Breast epithelium (tissue), 3 donors: Measurements from ENCODE around the gene PDS5A.

Source experiments
- POLR2A ChIP-seq: fragments of 450-650 bp; IDR thresholded peaks from one replicate; pipeline ENCODE4 v1.6.1; 2016; ENCODE audit warnings: antibody characterized with exemption, mild to moderate bottlenecking, moderate library complexity
- POLR2AphosphoS5 ChIP-seq, 3 donors: sonication (generic); formaldehyde crosslinking; IDR thresholded peaks; one replicate each; pipeline ENCODE4 v1.6.1; 2017; ENCODE audit warnings: antibody characterized with exemption in 3 of 3
- TF ChIP-seq, protein P1 (sequence below), 3 donors: fragments of 450-650 bp; IDR thresholded peaks; one replicate each; pipeline ENCODE4 v1.5.1; 2016 to 2017; ENCODE audit warnings: antibody characterized with exemption in 3 of 3, mild to moderate bottlenecking in 3 of 3, moderate library complexity in 3 of 3

DNA sequence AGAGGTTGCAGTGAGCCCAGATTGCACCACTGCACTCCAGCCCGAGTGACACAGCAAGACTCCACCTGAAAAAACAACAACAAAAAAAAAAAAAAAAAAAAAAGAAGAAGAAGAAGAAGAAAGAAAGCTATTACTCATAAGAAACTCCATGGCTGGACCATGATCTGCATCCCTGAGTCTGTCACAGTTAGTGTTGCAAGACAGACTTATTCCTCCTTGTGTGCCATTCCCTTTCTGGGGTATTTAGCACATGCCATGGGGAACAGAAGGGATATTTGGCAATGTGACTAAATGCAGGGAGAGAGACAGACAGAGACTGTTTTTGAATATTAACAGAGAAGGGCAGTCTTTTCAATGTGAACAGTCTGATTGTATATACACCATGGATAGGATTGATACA is 16.7 kb upstream of the PDS5A start:
- TF ChIP-seq POLR2A (no peak), POLR2AphosphoS5 (IDR thresholded peaks at IDR 0.05) (no peak)
- TF ChIP-seq, protein P1, sequence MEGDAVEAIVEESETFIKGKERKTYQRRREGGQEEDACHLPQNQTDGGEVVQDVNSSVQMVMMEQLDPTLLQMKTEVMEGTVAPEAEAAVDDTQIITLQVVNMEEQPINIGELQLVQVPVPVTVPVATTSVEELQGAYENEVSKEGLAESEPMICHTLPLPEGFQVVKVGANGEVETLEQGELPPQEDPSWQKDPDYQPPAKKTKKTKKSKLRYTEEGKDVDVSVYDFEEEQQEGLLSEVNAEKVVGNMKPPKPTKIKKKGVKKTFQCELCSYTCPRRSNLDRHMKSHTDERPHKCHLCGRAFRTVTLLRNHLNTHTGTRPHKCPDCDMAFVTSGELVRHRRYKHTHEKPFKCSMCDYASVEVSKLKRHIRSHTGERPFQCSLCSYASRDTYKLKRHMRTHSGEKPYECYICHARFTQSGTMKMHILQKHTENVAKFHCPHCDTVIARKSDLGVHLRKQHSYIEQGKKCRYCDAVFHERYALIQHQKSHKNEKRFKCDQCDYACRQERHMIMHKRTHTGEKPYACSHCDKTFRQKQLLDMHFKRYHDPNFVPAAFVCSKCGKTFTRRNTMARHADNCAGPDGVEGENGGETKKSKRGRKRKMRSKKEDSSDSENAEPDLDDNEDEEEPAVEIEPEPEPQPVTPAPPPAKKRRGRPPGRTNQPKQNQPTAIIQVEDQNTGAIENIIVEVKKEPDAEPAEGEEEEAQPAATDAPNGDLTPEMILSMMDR (IDR thresholded peaks at IDR 0.05), result no peak
